AG09319 (cell line): Measurements from ENCODE around the gene RBPJL.

Experiments used
- DNase-seq: peaks from one replicate; pipeline ENCODE4 v3.0.0-alpha.2; 2010; ENCODE audit warnings: low read depth; ENCODE audit errors: extremely low read depth
- CTCF ChIP-seq: IDR thresholded peaks from 2 replicates; pipeline ENCODE4 v1.5.1; 2011; ENCODE audit warnings: low read depth, mild to moderate bottlenecking, inconsistent platforms, low read length, moderate library complexity

Gene RBPJL

GRCh38 chr20:45358282-45359068 is 51.8 kb downstream of the RBPJL start:
- peak; percentile 45 for DNase-seq
- no peak for TF ChIP-seq CTCF

- no peak for DNase-seq
- no peak for TF ChIP-seq CTCF
Observed at GRCh38 chr20:45359069-45359405, 52.4 kb downstream of the RBPJL start.

- DNase-seq, result no peak
- no peak for TF ChIP-seq CTCF
Observed at GRCh38 chr20:45359406-45360148, 52.9 kb downstream of the RBPJL start.

- DNase-seq, result no peak
- no peak for TF ChIP-seq CTCF
Observed at GRCh38 chr20:45361793-45362192, 55.2 kb downstream of the RBPJL start.

GRCh38 chr20:45362804-45363610 is 56.4 kb downstream of the RBPJL start, which contains the start of gene SYS1:
Gene SYS1 (plus strand): TSS chr20:45363156. CDS start chr20:45363532, 376 bp downstream.
- DNase-seq, result peak; percentile 97
- TF ChIP-seq CTCF, result peak; percentile 83

GRCh38 chr20:45363611-45364492 is 57.2 kb downstream of the RBPJL start:
- no peak for DNase-seq
- no peak for TF ChIP-seq CTCF
